Left forelimb (tissue), 1 donor: ENCODE data around the gene ZNF557.
"Not testable (repeated sequence)": the region's sequence is repeated elsewhere in the genome, so short reads cannot be mapped to it uniquely, and the experiment has no call there.

Source experiments
- DNase-seq: peaks from one replicate; pipeline ENCODE4 v3.0.0-alpha.2; 2018; ENCODE audit warnings: low spot score

ZNF557 gene

GRCh38 chr19:7069042-7069903 is at the start of gene ZNF557:
TSS of gene ZNF557 (plus strand) at chr19:7069703. CDS start at chr19:7075075, 5,372 bp downstream.
- DNase-seq: peak; percentile 99

GRCh38 chr19:7021331-7021730 is 48.2 kb upstream of the ZNF557 start, which contains the start of gene MBD3L2B:
TSS of gene MBD3L2B (minus strand) at chr19:7021431. CDS start at chr19:7021397, 34 bp downstream.
- DNase-seq: not testable (repeated sequence)

- DNase-seq: not testable (repeated sequence)
These were observed 40.7 kb upstream of the ZNF557 start for GRCh38 chr19:7028790-7029189.

- not testable (repeated sequence) for DNase-seq
These were observed 39.2 kb upstream of the ZNF557 start, which contains the start of gene MBD3L5 for GRCh38 chr19:7030278-7030677. TSS of gene MBD3L5 (plus strand) at chr19:7030578. CDS start at chr19:7030612, 34 bp downstream.

DNA sequence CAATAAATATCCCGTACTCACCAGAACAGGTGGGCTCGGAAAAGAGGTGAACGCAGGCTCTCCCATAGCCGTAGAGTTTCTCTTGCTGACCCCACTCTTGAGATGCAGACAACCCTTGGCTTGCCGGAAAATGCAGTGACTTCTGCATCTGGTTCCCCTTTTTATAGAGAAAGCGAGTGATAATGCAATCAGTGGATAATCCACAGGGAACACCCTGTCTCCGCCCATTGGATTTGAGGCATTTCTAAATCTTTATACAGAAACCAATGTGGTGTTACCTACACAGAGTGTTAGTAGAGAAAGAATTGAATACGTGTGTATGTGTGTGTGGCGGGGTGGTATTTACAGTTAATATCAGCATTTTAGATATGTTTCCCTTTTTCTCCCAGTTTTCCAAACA is 29.4 kb upstream of the ZNF557 start, which contains the start of gene MBD3L4:
TSS of gene MBD3L4 (minus strand) at position 101 of the 400 bp plus-strand sequence. CDS start at position 66, 35 bp downstream.
- not testable (repeated sequence) for DNase-seq

DNA sequence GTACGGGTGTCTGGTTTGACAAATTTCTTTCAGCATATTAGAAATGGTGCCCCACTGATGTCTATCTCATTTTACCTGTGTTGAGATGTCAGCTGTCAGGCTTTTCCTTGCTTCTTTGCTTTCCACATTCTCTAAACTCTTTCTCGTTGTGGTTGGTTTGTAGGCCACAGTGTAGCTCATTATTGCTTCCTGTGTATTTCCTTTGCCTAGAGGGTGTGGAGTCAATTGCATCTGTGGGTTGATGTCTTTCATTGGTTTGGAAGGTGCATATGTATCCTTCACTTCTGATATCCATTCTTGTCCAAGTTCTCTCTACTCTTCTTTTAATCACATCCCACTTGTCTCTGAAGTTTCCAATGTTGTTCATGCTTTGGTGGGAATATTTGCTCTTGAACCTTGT is 27.9 kb upstream of the ZNF557 start:
- not testable (repeated sequence) for DNase-seq

DNA sequence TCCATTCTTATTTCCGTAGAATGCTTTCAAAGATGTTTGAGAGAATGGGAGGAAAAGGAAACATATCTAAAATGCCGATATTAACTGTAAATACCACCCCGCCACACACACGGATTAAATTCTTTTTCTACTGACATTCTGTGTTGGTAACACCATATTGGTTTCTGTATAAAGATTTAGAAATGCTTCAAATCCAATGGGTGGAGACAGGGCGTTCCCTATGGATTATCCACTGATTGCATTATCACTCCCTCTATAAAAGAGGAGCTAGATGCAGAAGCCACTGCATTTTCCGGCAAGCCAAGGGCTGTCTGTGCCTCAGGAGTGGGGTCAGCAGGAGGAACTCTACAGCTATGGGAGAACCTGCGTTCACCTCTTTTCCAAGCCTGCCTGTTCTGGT is 20.5 kb upstream of the ZNF557 start, which contains the start of gene MBD3L2:
TSS of gene MBD3L2 (plus strand) at position 301 of the 400 bp plus-strand sequence. CDS start at position 354, 53 bp downstream.
- DNase-seq: not testable (repeated sequence)

DNA sequence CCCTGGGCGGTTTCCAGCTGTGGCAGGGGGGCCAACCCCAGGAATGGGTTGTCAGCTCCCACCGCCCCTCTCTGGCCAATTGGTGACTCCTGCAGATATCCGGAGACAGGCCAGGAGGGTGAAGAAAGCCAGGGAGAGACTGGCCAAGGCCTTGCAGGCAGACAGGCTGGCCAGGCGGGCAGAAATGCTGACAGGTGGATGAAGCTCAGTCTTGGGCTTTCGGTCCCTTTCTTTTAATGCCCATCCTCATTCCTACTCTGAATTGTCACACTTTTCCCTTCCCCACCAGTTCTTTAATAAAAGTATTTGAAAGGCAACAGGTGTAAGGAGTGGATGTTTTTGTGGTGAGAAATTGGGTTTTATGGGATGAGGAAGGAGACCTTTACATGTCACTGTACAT is 18.1 kb upstream of the ZNF557 start:
- not testable (repeated sequence) for DNase-seq

GRCh38 chr19:7052896-7053295 is 16.6 kb upstream of the ZNF557 start:
- not testable (repeated sequence) for DNase-seq

DNA sequence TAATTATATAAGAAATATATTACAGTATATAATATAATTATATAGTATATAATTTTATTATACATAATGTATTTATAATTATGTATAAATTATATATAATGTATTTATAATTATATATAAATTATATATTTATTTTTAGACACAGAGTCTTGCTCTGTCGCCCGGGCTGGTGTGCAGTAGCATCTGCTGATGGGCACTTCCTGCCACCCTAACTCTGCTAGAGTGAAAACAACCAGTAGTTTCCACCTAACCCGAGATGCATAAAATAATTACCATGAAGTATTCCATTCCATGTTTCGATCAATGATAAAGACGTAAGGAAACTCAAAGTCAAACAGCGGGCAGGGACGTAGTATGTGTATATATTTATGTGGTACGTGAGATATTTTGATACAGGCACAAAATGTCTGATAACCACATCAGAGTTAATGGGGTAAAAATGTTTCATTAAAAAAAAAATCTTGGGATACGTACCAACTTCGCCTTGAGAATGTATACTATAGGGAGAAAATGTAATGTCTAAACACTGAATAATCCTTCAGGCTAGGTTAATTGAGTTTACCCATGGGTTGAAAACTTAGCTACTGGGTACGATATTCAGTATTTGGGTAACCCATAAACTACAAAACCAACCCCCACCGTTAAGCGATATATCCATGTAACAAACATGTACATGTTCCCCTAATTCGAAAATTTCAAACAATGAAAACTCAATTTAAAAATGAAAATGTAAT is 14.7 kb upstream of the ZNF557 start:
- DNase-seq: not testable (repeated sequence)

- not testable (repeated sequence) for DNase-seq
These were observed 13.8 kb upstream of the ZNF557 start for GRCh38 chr19:7055679-7056078.

GRCh38 chr19:7056371-7056770 is 13.1 kb upstream of the ZNF557 start:
- DNase-seq: not testable (repeated sequence)

GRCh38 chr19:7058576-7058975 is 10.9 kb upstream of the ZNF557 start, which contains the start of gene MBD3L3:
TSS of gene MBD3L3 (minus strand) at chr19:7058676. CDS start at chr19:7058605, 71 bp downstream.
- not testable (repeated sequence) for DNase-seq

DNA sequence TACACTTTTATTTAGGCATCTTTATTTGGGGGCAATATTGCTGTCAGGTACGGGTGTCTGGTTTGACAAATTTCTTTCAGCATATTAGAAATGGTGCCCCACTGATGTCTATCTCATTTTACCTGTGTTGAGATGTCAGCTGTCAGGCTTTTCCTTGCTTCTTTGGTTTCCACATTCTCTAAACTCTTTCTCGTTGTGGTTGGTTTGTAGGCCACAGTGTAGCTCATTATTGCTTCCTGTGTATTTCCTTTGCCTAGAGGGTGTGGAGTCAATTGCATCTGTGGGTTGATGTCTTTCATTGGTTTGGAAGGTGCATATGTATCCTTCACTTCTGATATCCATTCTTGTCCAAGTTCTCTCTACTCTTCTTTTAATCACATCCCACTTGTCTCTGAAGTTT is 9.5 kb upstream of the ZNF557 start:
- not testable (repeated sequence) for DNase-seq

- no peak for DNase-seq
These were observed 6.2 kb upstream of the ZNF557 start for GRCh38 chr19:7063339-7063738.

DNA sequence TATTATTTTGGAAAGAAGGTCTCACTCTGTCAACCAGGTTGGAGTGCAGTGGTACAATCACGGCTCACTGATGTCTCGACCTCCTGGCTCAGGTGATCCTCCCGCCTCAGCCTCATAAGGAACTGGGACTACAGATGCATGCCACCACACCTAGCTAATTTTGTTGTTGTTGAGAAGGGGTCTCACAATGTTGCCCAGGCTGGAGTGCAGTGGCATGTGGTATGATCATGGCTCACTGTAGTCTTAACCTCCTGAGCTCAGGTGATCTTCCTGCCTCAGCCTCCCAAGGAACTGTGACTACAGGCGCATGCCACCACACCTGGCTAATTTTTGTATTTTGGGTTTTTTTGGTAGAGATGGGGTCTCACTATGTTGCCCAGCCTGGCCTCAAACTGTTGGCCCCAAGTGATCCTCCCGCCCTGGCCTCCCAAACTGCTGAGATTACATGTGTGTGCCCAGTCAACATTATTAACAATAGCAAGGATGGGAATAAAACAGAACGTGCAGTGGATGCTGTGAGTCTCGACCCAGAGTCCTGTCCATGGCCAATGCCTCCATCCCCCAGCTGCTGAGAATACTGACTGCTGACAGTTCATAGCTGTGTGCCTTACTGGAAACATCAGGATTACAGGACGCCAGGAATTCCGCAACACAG is 5.6 kb upstream of the ZNF557 start:
- no peak for DNase-seq

DNA sequence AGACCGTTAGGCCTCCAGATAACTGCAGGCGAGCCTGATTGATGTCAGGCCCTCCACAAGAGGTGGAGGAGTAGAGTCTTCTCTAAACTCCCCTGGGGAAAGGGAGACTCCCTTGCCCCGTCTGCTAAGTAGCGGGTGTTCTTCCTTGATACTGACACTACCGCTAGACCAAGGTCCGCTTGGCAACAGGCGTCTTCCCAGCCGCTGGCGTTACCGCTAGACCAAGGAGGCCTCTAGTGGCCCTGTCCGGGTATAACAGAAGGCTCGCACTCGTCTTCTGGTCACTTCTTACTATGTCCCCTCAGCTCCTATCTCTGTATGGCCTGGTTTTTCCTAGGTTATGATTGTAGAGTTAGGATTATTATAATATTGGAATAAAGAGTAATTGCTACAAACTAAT is 2.4 kb upstream of the ZNF557 start:
- not testable (repeated sequence) for DNase-seq

- no peak for DNase-seq
These were observed 1.8 kb upstream of the ZNF557 start for GRCh38 chr19:7067716-7068115.

DNA sequence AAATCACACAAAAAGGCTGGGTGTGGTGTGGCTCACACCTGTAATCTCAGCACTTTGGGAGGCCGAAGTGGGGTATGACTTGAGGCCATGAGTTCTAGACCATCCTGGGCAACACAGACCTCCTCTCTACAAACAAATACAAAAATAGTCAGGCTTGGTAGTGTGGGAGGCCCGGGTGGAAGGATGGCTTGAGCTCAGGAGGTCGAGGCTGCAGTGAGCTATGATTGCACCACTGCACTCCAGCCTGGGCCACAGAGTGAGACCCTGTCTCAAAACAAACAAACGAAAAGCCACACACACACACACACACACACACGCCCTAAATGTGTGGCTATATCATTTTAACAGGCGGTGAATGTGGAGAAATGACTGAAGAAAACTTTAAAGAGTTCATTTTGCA is 904 bp upstream of the ZNF557 start:
- no peak for DNase-seq

DNA sequence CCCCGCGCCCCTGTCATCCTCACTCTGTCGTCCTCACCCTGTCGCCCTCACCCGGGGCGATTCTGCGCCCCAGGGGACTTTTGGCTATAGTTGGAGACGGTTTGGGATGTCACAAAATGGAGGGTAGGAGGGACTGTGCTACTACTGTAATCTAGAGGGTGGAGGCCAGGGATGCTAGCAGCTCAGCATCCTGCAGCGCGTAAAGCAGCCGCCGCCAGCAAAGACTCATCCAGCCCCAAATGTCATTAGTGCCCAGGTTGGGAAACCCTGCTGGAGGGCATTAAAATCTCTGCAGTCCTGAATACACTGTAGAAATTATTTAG is 362 bp downstream of the ZNF557 start:
- no peak for DNase-seq

DNA sequence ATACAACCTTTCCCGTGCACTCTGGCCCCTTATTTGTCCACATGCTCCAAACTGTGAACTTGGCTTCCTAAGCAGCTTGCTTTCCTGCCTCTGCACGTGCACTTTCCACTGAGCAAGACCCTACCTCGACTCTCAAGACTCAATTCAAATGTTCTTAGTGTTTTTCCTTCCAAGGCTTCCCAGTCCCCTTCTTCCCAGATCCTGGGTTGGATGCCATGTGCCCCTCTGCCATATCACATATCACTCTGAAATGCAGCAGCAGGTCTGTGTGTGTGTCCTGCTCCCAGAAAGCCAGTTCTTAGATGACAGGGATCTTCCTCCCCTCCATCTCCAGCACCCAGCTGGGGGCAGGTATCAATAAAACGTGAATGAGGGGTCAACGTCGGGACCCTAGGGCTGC is 3.0 kb downstream of the ZNF557 start:
- DNase-seq: no peak

DNA sequence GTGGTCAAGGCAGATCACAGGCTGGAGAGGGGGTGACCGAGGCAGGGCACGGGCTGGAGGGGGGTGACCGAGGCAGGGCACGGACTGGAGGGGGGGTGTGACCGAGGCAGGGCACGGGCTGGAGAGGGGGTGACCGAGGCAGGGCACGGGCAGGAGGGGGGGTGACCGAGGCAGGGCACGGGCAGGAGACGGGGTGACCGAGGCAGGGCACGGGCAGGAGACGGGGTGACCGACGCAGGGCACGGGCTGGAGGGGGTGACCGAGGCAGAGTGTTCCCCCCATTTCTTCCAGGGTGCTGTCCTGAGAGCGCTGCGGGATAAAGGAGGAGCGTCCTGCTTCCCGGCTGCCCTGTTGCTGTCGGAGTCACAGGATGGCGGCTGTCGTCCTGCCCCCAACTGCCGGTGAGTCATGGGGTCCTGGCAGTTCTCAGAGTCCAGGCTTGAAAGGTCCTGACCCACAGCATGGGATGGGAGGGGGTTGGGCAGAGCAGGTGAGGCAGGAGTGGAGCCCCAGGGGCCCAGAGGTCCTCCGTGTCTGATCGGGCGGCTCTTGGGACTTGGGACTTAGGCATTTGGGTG is 5.3 kb downstream of the ZNF557 start:
- DNase-seq: no peak
